Tibial nerve (tissue), 4 donors: ENCODE data around the gene DDX10. TPM values are rescaled to one million over a fixed set of nuclear protein-coding genes. Genes with fewer than 3 reads are reported as not detected.

Experiments
- DNase-seq, 2 donors: peaks; one replicate each; pipeline ENCODE4 v3.0.0-alpha.2; 2019; ENCODE audit warnings: low spot score in 2 of 2
- H3K27ac ChIP-seq, 4 donors: fragments of 200-600 bp; sonication (generic) in 3 of 4; one replicate each; pipeline ENCODE4 v1.5.1; 2017 to 2019; ENCODE audit warnings: mild to moderate bottlenecking in 1 of 4
- H3K27me3 ChIP-seq, 2 donors: fragments of 200-600 bp; sonication (generic) in 1 of 2; one replicate each; pipeline versions ENCODE4 v1.5.1 to v1.6.0; 2017 to 2019
- H3K36me3 ChIP-seq, 3 donors: fragments of 200-600 bp; sonication (generic); one replicate each; pipeline ENCODE4 v1.5.1; 2018 to 2019
- H3K4me1 ChIP-seq, 4 donors: fragments of 200-600 bp; sonication (generic) in 3 of 4; one replicate each; pipeline ENCODE4 v1.5.1; 2017 to 2019
- H3K4me3 ChIP-seq, 4 donors: fragments of 200-600 bp; sonication (generic) in 3 of 4; one replicate each; pipeline ENCODE4 v1.5.1; 2017 to 2019; ENCODE audit warnings: mild to moderate bottlenecking in 1 of 4, moderate library complexity in 1 of 4
- H3K9me3 ChIP-seq, 4 donors: fragments of 200-600 bp; sonication (generic) in 3 of 4; one replicate each; pipeline ENCODE4 v1.5.1; 2017 to 2019
- EP300 ChIP-seq, 2 donors: sonication (generic); formaldehyde crosslinking; IDR thresholded peaks; one replicate each; pipeline ENCODE4 v1.6.1; 2017; ENCODE audit warnings: antibody characterized with exemption in 2 of 2, mild to moderate bottlenecking in 1 of 2
- POLR2A ChIP-seq, 2 donors: fragments of 450-650 bp; IDR thresholded peaks; one replicate each; pipeline ENCODE4 v1.6.1; 2017; ENCODE audit warnings: antibody characterized with exemption in 2 of 2, mild to moderate bottlenecking in 2 of 2, moderate library complexity in 2 of 2
- WGBS, 2 donors: methylation state at CpG; one replicate each; pipeline ENCODE4 v1.1.5; 2018; 5-methylcytosine and 5-hydroxymethylcytosine counted together
- total RNA-seq, 4 donors: library from RNA; depleted of rRNA; stranded (reverse); fragments of >200 nt; gene quantifications; one replicate each; pipeline ENCODE4 v1.1.0, GENCODE V29; 2016
- TF ChIP-seq, protein P1 (sequence below), 5 experiments: fragments of 200-600 bp in 3 of 5; fragments of 450-650 bp in 2 of 5; sonication (generic) in 3 of 5; IDR thresholded peaks; one replicate each; pipeline ENCODE4 v1.5.1; 2016 to 2019; ENCODE audit warnings: antibody characterized with exemption in 5 of 5, mild to moderate bottlenecking in 3 of 5, moderate library complexity in 2 of 5

The DDX10 gene
- total RNA-seq, 4 donors from 2014 or later, result 23.1 to 94.7 (median 31.6) TPM

DNA sequence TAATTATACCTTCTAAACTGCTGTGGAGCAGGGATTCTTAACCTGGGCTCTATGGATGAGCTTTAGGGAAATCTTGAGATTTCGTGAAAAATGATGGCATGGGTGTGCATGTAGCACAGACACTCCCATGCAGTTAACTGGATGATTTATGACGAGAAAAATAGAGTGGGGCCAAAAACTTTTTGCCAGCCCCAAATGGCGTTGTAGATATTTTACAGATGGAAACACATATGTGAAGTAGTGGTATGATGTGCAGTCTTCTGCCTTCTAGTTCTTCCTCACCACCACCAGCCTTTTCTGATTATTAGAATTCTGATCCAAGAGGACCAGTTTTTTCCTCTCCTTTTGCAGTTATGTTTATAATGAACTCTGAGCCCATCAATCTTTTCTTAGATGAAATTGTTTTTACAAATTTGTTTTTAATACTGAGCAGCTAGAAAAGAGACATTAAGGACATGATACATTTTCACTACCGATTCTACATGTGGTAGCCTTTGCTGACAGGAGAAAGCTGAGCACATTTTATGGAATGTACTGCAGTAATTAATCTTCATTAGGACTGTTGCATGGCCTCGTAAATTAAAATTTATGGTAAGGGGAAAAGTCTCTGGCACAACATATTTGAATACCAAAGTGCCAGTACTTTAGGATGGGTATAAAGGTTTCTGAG lies 261.4 kb downstream of the DDX10 start:
- no peaks in the 10 kb centered on the region for H3K4me1 ChIP-seq
- H3K36me3 ChIP-seq, result no peaks in the 10 kb centered on the region
- H3K27ac ChIP-seq, result no peak overlapping the region
- WGBS, 2 donors, result 92 to 93% methylated on average over 5 of the region's 5 CpGs
- DNase-seq, result no peak
- no peaks in the 10 kb centered on the region for H3K27me3 ChIP-seq
- no peaks in the 10 kb centered on the region for H3K9me3 ChIP-seq
- H3K4me3 ChIP-seq, result no peak overlapping the region
- TF ChIP-seq EP300 (IDR thresholded peaks at IDR 0.05), result no peak
- TF ChIP-seq, protein P1, sequence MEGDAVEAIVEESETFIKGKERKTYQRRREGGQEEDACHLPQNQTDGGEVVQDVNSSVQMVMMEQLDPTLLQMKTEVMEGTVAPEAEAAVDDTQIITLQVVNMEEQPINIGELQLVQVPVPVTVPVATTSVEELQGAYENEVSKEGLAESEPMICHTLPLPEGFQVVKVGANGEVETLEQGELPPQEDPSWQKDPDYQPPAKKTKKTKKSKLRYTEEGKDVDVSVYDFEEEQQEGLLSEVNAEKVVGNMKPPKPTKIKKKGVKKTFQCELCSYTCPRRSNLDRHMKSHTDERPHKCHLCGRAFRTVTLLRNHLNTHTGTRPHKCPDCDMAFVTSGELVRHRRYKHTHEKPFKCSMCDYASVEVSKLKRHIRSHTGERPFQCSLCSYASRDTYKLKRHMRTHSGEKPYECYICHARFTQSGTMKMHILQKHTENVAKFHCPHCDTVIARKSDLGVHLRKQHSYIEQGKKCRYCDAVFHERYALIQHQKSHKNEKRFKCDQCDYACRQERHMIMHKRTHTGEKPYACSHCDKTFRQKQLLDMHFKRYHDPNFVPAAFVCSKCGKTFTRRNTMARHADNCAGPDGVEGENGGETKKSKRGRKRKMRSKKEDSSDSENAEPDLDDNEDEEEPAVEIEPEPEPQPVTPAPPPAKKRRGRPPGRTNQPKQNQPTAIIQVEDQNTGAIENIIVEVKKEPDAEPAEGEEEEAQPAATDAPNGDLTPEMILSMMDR (IDR thresholded peaks at IDR 0.05), result no peak
- no peak for TF ChIP-seq POLR2A (IDR thresholded peaks at IDR 0.05)

DNA sequence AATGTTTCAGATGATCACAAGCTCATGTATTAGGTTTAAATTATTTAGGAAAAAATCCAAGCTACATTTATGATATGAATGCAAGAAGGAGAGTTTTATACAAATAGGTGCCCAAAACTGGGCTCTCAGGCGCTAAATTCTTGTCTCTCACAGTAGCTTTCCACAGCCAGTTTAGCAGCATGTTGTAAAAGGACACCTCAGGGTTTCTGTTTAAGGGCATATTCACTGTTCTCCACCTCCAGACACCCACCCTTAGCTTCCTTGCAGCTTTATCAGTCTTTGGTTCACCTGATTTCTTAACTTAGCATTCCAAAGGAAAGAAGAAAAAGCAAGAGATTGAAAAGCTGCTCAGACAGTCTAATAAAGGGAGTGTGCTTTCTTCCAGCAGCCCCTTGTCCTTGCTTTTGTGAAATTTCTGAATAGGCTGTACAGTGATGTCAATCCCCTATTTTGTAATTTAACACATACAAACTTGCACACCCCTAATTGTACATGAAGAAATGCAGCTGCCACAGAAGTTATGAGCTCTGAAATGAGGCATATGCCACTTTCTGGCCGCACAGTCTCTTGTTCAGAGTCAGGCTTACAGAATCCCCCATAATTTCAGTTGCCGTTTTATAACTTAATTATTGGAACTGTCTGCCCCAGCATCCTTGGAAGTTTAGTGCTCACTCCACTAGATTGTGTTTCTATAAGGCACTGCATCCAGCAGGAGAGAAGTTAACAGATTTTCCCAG lies 262.1 kb downstream of the DDX10 start:
- Histone ChIP-seq H3K27me3 (no peaks in the 10 kb centered on the region), H3K27ac (no peak overlapping the region), H3K36me3 (no peaks in the 10 kb centered on the region), H3K4me1 (no peaks in the 10 kb centered on the region), H3K4me3 (no peak overlapping the region), H3K9me3 (no peaks in the 10 kb centered on the region)
- DNase-seq, result no peak
- TF ChIP-seq EP300 (IDR thresholded peaks at IDR 0.05), result no peak
- TF ChIP-seq, protein P1 (IDR thresholded peaks at IDR 0.05), result no peak
- TF ChIP-seq POLR2A (IDR thresholded peaks at IDR 0.05), result no peak
- WGBS, 2 donors, result 91% methylated on average over 3 of the region's 3 CpGs

GRCh38 chr11:108927791-108928545 lies 263.1 kb downstream of the DDX10 start:
- no peak overlapping the region for H3K27ac ChIP-seq
- no peak overlapping the region for H3K4me3 ChIP-seq
- H3K4me1 ChIP-seq, result no peaks in the 10 kb centered on the region
- no peak for DNase-seq
- 81 to 87% methylated on average over 7 of the region's 7 CpGs for WGBS, 2 donors
- TF ChIP-seq EP300 (IDR thresholded peaks at IDR 0.05) (no peak), POLR2A (IDR thresholded peaks at IDR 0.05) (no peak)
- TF ChIP-seq, protein P1 (IDR thresholded peaks at IDR 0.05), result no peak
- H3K36me3 ChIP-seq, result no peaks in the 10 kb centered on the region
- H3K27me3 ChIP-seq, result no peaks in the 10 kb centered on the region
- no peaks in the 10 kb centered on the region for H3K9me3 ChIP-seq

GRCh38 chr11:108929241-108929640 lies 264.4 kb downstream of the DDX10 start:
- no peaks in the 10 kb centered on the region for H3K9me3 ChIP-seq
- DNase-seq, result no peak
- H3K4me1 ChIP-seq, result no peaks in the 10 kb centered on the region
- H3K27me3 ChIP-seq, result no peaks in the 10 kb centered on the region
- H3K4me3 ChIP-seq, result no peak overlapping the region
- H3K36me3 ChIP-seq, result no peaks in the 10 kb centered on the region
- TF ChIP-seq, protein P1 (IDR thresholded peaks at IDR 0.05), result no peak
- no peak for TF ChIP-seq EP300 (IDR thresholded peaks at IDR 0.05)
- no peak overlapping the region for H3K27ac ChIP-seq
- WGBS, 2 donors, result 88 to 95% methylated on average over 1 of the region's 1 CpG

DNA sequence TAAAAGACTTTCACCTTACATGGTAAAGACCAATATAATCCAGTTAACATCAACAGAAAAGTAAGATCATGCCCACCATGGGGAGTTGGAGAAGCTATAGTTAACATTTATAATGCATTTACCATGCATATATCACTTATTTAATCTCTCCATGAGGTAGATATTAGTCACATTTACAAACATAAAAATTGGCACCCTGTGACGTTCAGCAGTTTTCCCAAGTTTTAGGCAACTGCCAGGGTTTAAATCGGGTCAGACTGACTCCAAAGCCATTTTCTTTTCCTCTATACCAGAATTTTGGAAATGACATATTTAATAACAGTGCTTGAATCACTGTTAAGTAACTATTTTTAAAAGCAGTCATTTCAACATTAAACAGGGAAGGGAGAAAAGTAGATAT lies 266.3 kb downstream of the DDX10 start:
- WGBS, 2 donors, result 73 to 77% methylated on average over 2 of the region's 2 CpGs
- no peak overlapping the region for H3K27ac ChIP-seq
- H3K36me3 ChIP-seq, result no peaks in the 10 kb centered on the region
- H3K4me1 ChIP-seq, result no peaks in the 10 kb centered on the region
- no peak overlapping the region for H3K4me3 ChIP-seq
- H3K27me3 ChIP-seq, result no peaks in the 10 kb centered on the region
- TF ChIP-seq POLR2A (IDR thresholded peaks at IDR 0.05), result no peak
- TF ChIP-seq, protein P1 (IDR thresholded peaks at IDR 0.05), result no peak
- no peak for TF ChIP-seq EP300 (IDR thresholded peaks at IDR 0.05)
- DNase-seq, result no peak
- no peaks in the 10 kb centered on the region for H3K9me3 ChIP-seq
